ENCODE measurements around the gene IFT81.

DNA sequence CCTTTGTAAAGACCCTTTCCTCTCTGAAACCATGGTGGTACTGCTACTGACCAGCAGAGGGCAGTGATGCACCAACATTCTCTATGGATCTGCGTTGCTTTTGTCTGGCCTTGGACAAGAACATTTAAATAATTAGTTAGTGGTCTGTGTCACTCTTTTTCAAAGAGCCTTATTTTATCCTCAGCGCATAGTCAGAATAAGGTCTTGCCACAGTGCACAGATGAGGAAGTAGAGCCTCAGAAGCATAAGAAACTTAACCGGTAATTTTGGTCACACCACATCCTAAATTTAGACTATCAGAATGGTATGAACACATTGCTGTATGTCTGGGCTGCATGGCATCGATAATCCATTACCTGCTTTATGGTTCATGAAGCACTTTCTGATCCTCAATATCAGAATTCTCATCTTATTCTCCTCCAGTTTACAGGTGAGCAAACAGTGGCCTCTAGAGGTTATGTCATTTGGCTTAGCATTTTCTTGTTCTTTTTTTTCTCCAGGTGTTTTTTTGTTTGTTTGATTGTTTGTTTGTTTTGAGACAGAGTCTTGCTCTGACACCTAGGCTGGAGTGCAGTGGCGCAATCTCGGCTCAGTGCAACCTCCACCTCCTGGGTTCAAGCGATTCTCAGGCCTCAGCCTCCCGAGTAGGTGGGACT lies 23.7 kb upstream of the IFT81 start:
- TF ChIP-seq JUN (IDR thresholded peaks at IDR 0.05): no peak
- TF ChIP-seq, protein P1, sequence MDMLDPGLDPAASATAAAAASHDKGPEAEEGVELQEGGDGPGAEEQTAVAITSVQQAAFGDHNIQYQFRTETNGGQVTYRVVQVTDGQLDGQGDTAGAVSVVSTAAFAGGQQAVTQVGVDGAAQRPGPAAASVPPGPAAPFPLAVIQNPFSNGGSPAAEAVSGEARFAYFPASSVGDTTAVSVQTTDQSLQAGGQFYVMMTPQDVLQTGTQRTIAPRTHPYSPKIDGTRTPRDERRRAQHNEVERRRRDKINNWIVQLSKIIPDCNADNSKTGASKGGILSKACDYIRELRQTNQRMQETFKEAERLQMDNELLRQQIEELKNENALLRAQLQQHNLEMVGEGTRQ (IDR thresholded peaks at IDR 0.05): no peak
- TF ChIP-seq, protein P2, sequence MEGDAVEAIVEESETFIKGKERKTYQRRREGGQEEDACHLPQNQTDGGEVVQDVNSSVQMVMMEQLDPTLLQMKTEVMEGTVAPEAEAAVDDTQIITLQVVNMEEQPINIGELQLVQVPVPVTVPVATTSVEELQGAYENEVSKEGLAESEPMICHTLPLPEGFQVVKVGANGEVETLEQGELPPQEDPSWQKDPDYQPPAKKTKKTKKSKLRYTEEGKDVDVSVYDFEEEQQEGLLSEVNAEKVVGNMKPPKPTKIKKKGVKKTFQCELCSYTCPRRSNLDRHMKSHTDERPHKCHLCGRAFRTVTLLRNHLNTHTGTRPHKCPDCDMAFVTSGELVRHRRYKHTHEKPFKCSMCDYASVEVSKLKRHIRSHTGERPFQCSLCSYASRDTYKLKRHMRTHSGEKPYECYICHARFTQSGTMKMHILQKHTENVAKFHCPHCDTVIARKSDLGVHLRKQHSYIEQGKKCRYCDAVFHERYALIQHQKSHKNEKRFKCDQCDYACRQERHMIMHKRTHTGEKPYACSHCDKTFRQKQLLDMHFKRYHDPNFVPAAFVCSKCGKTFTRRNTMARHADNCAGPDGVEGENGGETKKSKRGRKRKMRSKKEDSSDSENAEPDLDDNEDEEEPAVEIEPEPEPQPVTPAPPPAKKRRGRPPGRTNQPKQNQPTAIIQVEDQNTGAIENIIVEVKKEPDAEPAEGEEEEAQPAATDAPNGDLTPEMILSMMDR (IDR thresholded peaks at IDR 0.05): peak; percentile 97
- no peak for TF ChIP-seq ESRRA (IDR thresholded peaks at IDR 0.05; ENCODE audit: borderline replicate concordance, low read length)
- no peak for TF ChIP-seq POLR2A (IDR thresholded peaks at IDR 0.05; ENCODE audit: low read length)
- no peak for TF ChIP-seq HOXA7 (CRISPR knock-in tag; IDR thresholded peaks at IDR 0.05)
- TF ChIP-seq RNF2 (IDR thresholded peaks at IDR 0.05; ENCODE audit: borderline replicate concordance, low read depth): no peak
